Sigmoid colon (tissue), 4 donors: Measurements from ENCODE around the gene TLR9.

Experiments used
- EP300 ChIP-seq, 4 donors: sonication (generic); formaldehyde crosslinking; IDR thresholded peaks; one replicate each; pipeline ENCODE4 v1.6.1; 2017; ENCODE audit warnings: antibody characterized with exemption in 4 of 4
- POLR2A ChIP-seq, 2 donors: fragments of 450-650 bp; IDR thresholded peaks; one replicate each; pipeline ENCODE4 v1.6.1; 2016; ENCODE audit warnings: antibody characterized with exemption in 2 of 2, mild to moderate bottlenecking in 2 of 2, moderate library complexity in 2 of 2
- TF ChIP-seq, protein P1 (sequence below), 4 experiments: fragments of 450-650 bp in 3 of 4; fragments of 200-600 bp in 1 of 4; IDR thresholded peaks; one replicate each; pipeline ENCODE4 v1.5.1; 2016 to 2019; ENCODE audit warnings: antibody characterized with exemption in 4 of 4, mild to moderate bottlenecking in 3 of 4, moderate library complexity in 2 of 4

DNA sequence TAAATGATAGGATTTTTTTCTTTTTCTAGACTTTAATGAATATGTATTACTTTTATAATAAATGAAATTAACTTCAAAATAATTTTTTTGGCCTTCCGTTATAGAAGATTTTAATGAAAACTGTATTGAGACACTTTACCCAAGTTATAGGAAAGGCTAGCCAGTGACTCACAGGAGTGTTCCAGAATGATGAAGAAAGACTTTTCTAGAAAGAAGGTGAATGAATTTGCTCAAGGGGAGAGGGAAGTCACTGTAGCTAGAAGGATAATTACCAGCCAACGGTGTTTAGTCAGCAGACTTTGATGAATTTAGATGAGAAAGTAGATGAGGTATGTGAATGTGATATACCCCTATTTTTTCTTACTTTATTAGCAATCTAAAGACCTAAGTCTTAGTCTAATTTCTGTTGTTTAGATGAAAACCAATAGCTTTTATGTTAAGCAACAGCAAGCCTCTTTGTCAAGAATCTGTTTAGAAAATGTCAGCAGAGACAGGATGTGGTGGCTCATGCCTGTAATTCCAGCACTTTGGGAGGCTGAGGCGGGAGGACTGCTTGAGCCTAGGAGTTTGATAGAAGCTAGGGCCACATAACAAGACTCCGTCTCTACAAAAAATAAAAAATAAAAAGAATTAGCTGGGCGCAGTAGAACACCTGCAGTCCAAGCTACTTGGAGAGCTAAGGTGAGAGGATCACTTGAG is 24.3 kb downstream of the TLR9 start:
- TF ChIP-seq EP300 (IDR thresholded peaks at IDR 0.05) (no peak), POLR2A (IDR thresholded peaks at IDR 0.05) (no peak)
- TF ChIP-seq, protein P1, sequence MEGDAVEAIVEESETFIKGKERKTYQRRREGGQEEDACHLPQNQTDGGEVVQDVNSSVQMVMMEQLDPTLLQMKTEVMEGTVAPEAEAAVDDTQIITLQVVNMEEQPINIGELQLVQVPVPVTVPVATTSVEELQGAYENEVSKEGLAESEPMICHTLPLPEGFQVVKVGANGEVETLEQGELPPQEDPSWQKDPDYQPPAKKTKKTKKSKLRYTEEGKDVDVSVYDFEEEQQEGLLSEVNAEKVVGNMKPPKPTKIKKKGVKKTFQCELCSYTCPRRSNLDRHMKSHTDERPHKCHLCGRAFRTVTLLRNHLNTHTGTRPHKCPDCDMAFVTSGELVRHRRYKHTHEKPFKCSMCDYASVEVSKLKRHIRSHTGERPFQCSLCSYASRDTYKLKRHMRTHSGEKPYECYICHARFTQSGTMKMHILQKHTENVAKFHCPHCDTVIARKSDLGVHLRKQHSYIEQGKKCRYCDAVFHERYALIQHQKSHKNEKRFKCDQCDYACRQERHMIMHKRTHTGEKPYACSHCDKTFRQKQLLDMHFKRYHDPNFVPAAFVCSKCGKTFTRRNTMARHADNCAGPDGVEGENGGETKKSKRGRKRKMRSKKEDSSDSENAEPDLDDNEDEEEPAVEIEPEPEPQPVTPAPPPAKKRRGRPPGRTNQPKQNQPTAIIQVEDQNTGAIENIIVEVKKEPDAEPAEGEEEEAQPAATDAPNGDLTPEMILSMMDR (IDR thresholded peaks at IDR 0.05) = no peak
